KMS-11 (cell line): Measurements from ENCODE around the gene LMX1A.

Experiments used
- H2AFZ ChIP-seq: fragments of 200-600 bp; sonication (generic); 2 replicates; pipeline ENCODE4 v1.6.1; 2016; ENCODE audit warnings: antibody characterized with exemption, mixed run types, low read depth
- H3K27ac ChIP-seq: fragments of 200-600 bp; sonication (generic); 2 replicates; pipeline ENCODE4 v1.6.1; 2016; ENCODE audit warnings: mild to moderate bottlenecking, mixed run types
- H3K27me3 ChIP-seq: fragments of 200-600 bp; sonication (generic); 2 replicates; pipeline ENCODE4 v1.6.1; 2017; ENCODE audit warnings: mild to moderate bottlenecking, low read depth, mixed run types, moderate library complexity; ENCODE audit not compliant: insufficient read depth
- H3K36me3 ChIP-seq: fragments of 200-600 bp; sonication (generic); 2 replicates; pipeline ENCODE4 v1.6.1; 2017; ENCODE audit warnings: mild to moderate bottlenecking, mixed run types; ENCODE audit not compliant: insufficient read depth
- H3K4me1 ChIP-seq: fragments of 200-600 bp; sonication (generic); 2 replicates; pipeline ENCODE4 v1.6.1; 2016; ENCODE audit warnings: mild to moderate bottlenecking, low read depth, mixed run types; ENCODE audit not compliant: poor library complexity, severe bottlenecking
- H3K4me2 ChIP-seq: fragments of 200-600 bp; sonication (generic); 2 replicates; pipeline ENCODE4 v1.7.0; 2016; ENCODE audit warnings: mild to moderate bottlenecking, mixed run types
- H3K4me3 ChIP-seq: fragments of 200-600 bp; sonication (generic); IDR thresholded peaks from 2 replicates; pipeline ENCODE4 v1.6.1; 2017; ENCODE audit warnings: low read depth, low read length, mixed read lengths; ENCODE audit not compliant: insufficient read depth
- H3K79me2 ChIP-seq: fragments of 200-600 bp; sonication (generic); 2 replicates; pipeline ENCODE4 v1.6.1; 2016; ENCODE audit warnings: low read depth, mixed run types; ENCODE audit not compliant: insufficient read depth
- H3K9ac ChIP-seq: fragments of 200-600 bp; sonication (generic); 2 replicates; pipeline ENCODE4 v1.6.1; 2016; ENCODE audit warnings: mild to moderate bottlenecking, mixed run types
- H4K20me1 ChIP-seq: fragments of 200-600 bp; sonication (generic); 2 replicates; pipeline ENCODE4 v1.6.1; 2016; ENCODE audit warnings: mild to moderate bottlenecking, mixed run types; ENCODE audit not compliant: insufficient read depth
- CTCF ChIP-seq: fragments of 200-600 bp; sonication (generic); conservative IDR thresholded peaks from 2 replicates; pipeline ENCODE4 v1.6.1; 2017; ENCODE audit warnings: low read depth, mild to moderate bottlenecking, antibody characterized with exemption, low read length, moderate library complexity, mixed read lengths

The LMX1A gene

GRCh38 chr1:165381745-165382505, 25.4 kb upstream of the LMX1A start:
- Histone ChIP-seq H3K4me2 (no peak overlapping the region), H2AFZ (no peak overlapping the region), H3K9ac (no peak overlapping the region)

GRCh38 chr1:165376811-165377311, 20.3 kb upstream of the LMX1A start:
- Histone ChIP-seq H3K27ac (no peak overlapping the region), H3K27me3 (no peaks in the 10 kb centered on the region), H3K4me3 (no peak overlapping the region), H4K20me1 (no peaks in the 10 kb centered on the region), H3K9ac (no peak overlapping the region), H3K36me3 (no peaks in the 10 kb centered on the region), H3K79me2 (no peaks in the 10 kb centered on the region), H2AFZ (no peak overlapping the region), H3K4me1 (peaks cover 7% of the 10 kb centered on the region), H3K4me2 (no peak overlapping the region)
- TF ChIP-seq CTCF = no peak

More at GRCh38 chr1:165381745-165382505, 25.4 kb upstream of the LMX1A start:
- no peak overlapping the region for H3K4me3 ChIP-seq
- no peak overlapping the region for H3K27ac ChIP-seq
- no peaks in the 10 kb centered on the region for H3K36me3 ChIP-seq
- no peaks in the 10 kb centered on the region for H3K79me2 ChIP-seq
- H3K27me3 ChIP-seq = no peaks in the 10 kb centered on the region
- no peak for TF ChIP-seq CTCF
- H3K4me1 ChIP-seq = no peaks in the 10 kb centered on the region
- no peaks in the 10 kb centered on the region for H4K20me1 ChIP-seq

GRCh38 chr1:165376041-165376810, 19.7 kb upstream of the LMX1A start:
- Histone ChIP-seq H2AFZ (no peak overlapping the region), H3K27ac (no peak overlapping the region), H3K4me2 (no peak overlapping the region), H3K36me3 (no peaks in the 10 kb centered on the region), H3K4me3 (no peak overlapping the region), H3K4me1 (peaks cover 13% of the 10 kb centered on the region), H3K9ac (no peak overlapping the region), H3K79me2 (no peaks in the 10 kb centered on the region), H4K20me1 (no peaks in the 10 kb centered on the region), H3K27me3 (no peaks in the 10 kb centered on the region)
- TF ChIP-seq CTCF = no peak

- no peak overlapping the region for H3K27ac ChIP-seq
- TF ChIP-seq CTCF = no peak
- peaks cover 19% of the 10 kb centered on the region for H3K4me1 ChIP-seq
- H3K4me2 ChIP-seq = no peak overlapping the region
- no peaks in the 10 kb centered on the region for H3K27me3 ChIP-seq
- no peak overlapping the region for H3K4me3 ChIP-seq
- no peak overlapping the region for H3K9ac ChIP-seq
- no peak overlapping the region for H2AFZ ChIP-seq
- H3K36me3 ChIP-seq = no peaks in the 10 kb centered on the region
- no peaks in the 10 kb centered on the region for H3K79me2 ChIP-seq
- no peaks in the 10 kb centered on the region for H4K20me1 ChIP-seq
Measured at GRCh38 chr1:165375623-165376022, 19.1 kb upstream of the LMX1A start.
